Transverse colon (tissue), 4 donors: Measurements from ENCODE around the gene DMRTB1.

ENCODE experiments used
- EP300 ChIP-seq: sonication (generic); formaldehyde crosslinking; IDR thresholded peaks from one replicate; pipeline ENCODE4 v1.6.1; 2017; ENCODE audit warnings: antibody characterized with exemption, low read depth
- POLR2AphosphoS5 ChIP-seq, 3 donors: sonication (generic); formaldehyde crosslinking; IDR thresholded peaks; one replicate each; pipeline ENCODE4 v1.6.1; 2016; ENCODE audit warnings: antibody characterized with exemption in 3 of 3
- TF ChIP-seq, protein P1 (sequence below), 5 experiments: fragments of 200-600 bp in 3 of 5; fragments of 450-650 bp in 2 of 5; sonication (generic) in 3 of 5; IDR thresholded peaks; 1 replicate in 2 of 5; 2 replicates in 3 of 5; pipeline ENCODE4 v1.5.1; 2016 to 2017; ENCODE audit warnings: antibody characterized with exemption in 5 of 5, inconsistent platforms in 3 of 5, mild to moderate bottlenecking in 2 of 5, moderate library complexity in 1 of 5

DNA sequence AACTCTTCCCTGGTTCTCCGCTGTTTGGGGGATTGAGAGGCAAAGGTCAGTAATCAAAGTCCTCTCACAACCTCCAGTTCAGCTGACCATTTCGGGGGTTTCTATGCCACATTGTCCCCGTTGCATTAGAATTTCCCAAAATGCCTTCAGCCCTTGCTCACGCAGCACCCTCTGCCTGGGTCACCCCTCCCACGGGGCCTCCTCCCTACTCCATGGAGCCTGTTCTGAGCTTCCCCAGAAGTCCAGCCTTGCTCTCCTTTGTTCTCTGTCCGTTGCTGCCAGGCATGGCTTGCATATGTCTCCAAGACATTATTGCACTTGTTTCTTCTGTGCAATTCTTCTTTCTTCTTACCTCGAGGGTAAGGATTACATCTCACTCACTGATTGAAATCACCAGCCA, 16.5 kb downstream of the DMRTB1 start:
- TF ChIP-seq, protein P1, sequence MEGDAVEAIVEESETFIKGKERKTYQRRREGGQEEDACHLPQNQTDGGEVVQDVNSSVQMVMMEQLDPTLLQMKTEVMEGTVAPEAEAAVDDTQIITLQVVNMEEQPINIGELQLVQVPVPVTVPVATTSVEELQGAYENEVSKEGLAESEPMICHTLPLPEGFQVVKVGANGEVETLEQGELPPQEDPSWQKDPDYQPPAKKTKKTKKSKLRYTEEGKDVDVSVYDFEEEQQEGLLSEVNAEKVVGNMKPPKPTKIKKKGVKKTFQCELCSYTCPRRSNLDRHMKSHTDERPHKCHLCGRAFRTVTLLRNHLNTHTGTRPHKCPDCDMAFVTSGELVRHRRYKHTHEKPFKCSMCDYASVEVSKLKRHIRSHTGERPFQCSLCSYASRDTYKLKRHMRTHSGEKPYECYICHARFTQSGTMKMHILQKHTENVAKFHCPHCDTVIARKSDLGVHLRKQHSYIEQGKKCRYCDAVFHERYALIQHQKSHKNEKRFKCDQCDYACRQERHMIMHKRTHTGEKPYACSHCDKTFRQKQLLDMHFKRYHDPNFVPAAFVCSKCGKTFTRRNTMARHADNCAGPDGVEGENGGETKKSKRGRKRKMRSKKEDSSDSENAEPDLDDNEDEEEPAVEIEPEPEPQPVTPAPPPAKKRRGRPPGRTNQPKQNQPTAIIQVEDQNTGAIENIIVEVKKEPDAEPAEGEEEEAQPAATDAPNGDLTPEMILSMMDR (IDR thresholded peaks at IDR 0.05) = no peak
- no peak for TF ChIP-seq EP300
- no peak for TF ChIP-seq POLR2AphosphoS5 (IDR thresholded peaks at IDR 0.05)
